GM23248 (cell line): Measurements from ENCODE around the gene COL13A1.

Experiments
- EZH2 ChIP-seq: fragments of 200-600 bp; sonication (generic); IDR thresholded peaks from 2 replicates; pipeline ENCODE4 v1.6.1; 2018; ENCODE audit warnings: antibody characterized with exemption, mild to moderate bottlenecking; ENCODE audit not compliant: insufficient read depth, poor library complexity, severe bottlenecking
- EZH2phosphoT487 ChIP-seq: fragments of 200-600 bp; sonication (generic); IDR thresholded peaks from 2 replicates; pipeline ENCODE4 v1.6.1; 2018; ENCODE audit warnings: antibody characterized with exemption, moderate library complexity, mild to moderate bottlenecking, low read depth; ENCODE audit not compliant: insufficient read depth

- TF ChIP-seq EZH2 (no peak), EZH2phosphoT487 (no peak)
Observed at GRCh38 chr10:69789164-69789576, 12.5 kb upstream of the COL13A1 start.
